Suppressor macrophage treated with lipopolysaccharide for 1 hour (primary cell): ENCODE measurements around the gene ATOH8.
A peak's percentile ranks its signal among the peaks of the same experiment; 100 is the strongest.

ENCODE experiments used
- DNase-seq, 3 donors: peaks; one replicate each; pipeline ENCODE4 v3.0.0-alpha.2; 2020 to 2022

The ATOH8 gene

GRCh38 chr2:85787981-85788340 lies 34.2 kb downstream of the ATOH8 start:
- no peak for DNase-seq

GRCh38 chr2:85788603-85789002 lies 34.8 kb downstream of the ATOH8 start:
- DNase-seq = no peak

GRCh38 chr2:85789271-85789670 lies 35.5 kb downstream of the ATOH8 start:
- DNase-seq = no peak

- DNase-seq = no peak
Observed at GRCh38 chr2:85790032-85790431, 36.2 kb downstream of the ATOH8 start.

GRCh38 chr2:85790499-85791188 lies 36.9 kb downstream of the ATOH8 start:
- DNase-seq = peak; percentile 74 to 77 (median 76)

GRCh38 chr2:85791704-85792565 lies 38.1 kb downstream of the ATOH8 start:
- DNase-seq = no peak

- no peak for DNase-seq
Observed at GRCh38 chr2:85792783-85793441, 39.1 kb downstream of the ATOH8 start.

GRCh38 chr2:85793584-85793983 lies 39.8 kb downstream of the ATOH8 start:
- DNase-seq = no peak

- DNase-seq = no peak
Observed at GRCh38 chr2:85794038-85794441, 40.2 kb downstream of the ATOH8 start.

GRCh38 chr2:85794491-85795121 lies 40.8 kb downstream of the ATOH8 start:
- no peak for DNase-seq

GRCh38 chr2:85795331-85796045 lies 41.7 kb downstream of the ATOH8 start:
- no peak for DNase-seq

- DNase-seq = no peak
Observed at GRCh38 chr2:85796046-85796340, 42.2 kb downstream of the ATOH8 start.

GRCh38 chr2:85796341-85797262 lies 42.8 kb downstream of the ATOH8 start:
- no peak for DNase-seq

GRCh38 chr2:85797263-85797660 lies 43.5 kb downstream of the ATOH8 start:
- DNase-seq = no peak

GRCh38 chr2:85797921-85798320 lies 44.1 kb downstream of the ATOH8 start:
- DNase-seq = peak; percentile 56 to 67 (median 60)

GRCh38 chr2:85799215-85799956 lies 45.6 kb downstream of the ATOH8 start:
- DNase-seq = no peak

GRCh38 chr2:85800586-85800985 lies 46.8 kb downstream of the ATOH8 start:
- DNase-seq = peak; percentile 61 to 71 (median 63)

- no peak for DNase-seq
Observed at GRCh38 chr2:85801871-85802270, 48.1 kb downstream of the ATOH8 start.

- no peak for DNase-seq
Observed at GRCh38 chr2:85802354-85803103, 48.7 kb downstream of the ATOH8 start.
